GM19455 (cell line): ENCODE data around the gene PODXL2.

Source experiments
- ATAC-seq: cut with Tn5 transposase; IDR thresholded peaks from one replicate; pipeline ENCODE4 v1.9.1; 2021; ENCODE audit not compliant: unreplicated experiment

The PODXL2 gene

DNA sequence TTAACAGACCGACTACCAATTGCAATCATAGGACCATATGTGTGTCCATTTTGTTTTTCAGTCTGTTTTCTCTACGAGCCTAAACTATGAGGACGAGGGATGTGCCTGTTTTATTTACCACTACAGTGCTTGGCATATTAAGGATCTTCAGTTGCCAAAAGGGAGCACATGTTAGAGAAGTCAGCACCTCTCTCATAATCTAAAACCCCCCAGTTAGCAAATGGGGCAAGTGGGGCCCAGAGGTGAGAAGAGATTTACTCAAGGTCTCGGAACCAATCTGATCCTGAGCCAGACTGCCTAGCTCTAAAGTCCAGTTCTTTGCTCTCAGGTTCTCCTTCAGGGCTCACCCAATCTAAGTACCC, 578 bp upstream of the PODXL2 start:
- ATAC-seq, result no peak

DNA sequence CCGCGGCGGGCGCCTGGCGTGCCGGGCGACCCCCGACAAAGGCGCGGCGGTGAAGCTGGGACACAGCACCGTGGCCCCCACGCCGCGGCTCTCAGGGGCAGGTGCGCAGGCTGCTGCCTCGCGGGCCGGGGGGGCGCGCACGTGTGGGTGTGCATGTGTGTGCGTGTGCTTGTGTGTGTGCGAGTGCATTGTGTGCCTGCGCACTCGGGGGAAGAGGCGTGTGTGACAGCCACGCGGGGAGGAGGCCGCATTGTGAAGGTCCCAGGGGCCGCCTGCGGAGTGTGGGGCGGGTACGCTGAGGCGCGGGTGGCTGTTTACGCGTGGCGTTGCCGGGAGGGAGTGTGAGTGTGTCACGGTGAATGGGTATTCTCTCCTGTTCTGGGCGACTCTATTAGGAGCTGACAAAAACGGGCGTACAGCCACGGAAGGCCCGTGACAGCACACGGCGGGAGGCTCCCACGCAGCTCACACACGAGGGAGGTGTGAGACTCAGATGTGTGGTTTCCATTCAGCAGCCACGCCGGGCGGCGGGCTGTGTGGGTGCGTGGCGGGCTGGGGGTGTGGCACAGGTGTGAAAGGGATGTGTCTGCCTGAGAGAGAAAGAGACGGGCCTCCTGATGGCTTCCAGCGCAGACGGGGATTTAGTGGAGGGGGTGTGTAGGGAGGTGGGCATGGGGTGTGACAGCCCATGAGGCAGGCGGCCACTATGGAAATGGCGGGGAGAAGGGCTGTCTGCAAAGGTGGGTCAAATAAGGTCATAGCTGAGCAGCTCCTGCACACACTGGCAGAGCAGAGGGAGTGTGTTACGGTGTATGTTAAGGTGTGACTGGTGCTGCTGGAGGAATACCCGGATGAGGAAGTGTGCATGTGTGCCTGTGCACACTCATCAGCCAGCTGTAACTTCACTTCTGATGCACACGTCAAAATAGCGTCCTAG, 750 bp downstream of the PODXL2 start:
- peak; percentile 29 for ATAC-seq

DNA sequence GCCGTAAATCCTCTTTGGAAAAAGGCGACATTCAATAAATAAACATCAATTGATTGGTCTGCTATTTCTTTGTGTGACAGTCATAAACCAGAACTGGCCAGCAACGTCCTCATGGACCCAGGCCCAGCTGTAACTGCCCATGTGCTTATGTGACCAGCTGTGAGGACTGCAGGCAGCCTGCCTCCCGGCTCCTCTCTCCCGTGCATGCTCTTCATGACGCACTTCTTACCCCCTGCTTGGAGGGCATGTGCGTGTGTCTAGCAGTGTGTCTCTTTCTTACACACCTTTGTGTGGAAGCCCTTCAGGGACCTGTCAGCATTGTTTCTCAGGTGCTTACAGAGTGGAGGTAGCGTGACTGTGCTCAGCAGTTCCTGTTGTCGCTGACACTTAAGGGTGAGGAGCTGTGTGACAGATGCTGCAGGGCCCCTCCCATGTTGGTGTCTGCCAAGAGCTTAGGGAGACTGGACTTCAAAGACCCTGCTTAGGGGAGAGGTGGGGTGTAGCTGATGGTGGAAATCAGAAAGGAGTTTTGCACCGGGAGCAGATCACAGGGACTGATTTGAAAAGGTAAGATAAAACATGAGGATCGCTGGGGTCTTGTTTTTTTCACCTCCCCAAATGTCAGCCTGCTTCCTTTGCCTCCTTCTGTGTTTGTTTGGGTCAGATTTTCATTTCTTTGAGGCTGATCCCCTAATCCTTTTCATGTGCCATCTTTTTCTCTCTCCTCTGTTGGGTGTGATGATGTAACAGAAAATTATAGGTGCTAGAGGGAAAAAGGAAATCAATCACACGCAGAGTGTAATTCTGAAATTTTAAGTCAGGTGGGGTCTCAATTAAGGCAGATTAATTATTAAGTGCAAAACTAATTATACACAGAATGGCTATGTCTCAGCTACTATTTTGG, 2.1 kb downstream of the PODXL2 start:
- ATAC-seq, result no peak

DNA sequence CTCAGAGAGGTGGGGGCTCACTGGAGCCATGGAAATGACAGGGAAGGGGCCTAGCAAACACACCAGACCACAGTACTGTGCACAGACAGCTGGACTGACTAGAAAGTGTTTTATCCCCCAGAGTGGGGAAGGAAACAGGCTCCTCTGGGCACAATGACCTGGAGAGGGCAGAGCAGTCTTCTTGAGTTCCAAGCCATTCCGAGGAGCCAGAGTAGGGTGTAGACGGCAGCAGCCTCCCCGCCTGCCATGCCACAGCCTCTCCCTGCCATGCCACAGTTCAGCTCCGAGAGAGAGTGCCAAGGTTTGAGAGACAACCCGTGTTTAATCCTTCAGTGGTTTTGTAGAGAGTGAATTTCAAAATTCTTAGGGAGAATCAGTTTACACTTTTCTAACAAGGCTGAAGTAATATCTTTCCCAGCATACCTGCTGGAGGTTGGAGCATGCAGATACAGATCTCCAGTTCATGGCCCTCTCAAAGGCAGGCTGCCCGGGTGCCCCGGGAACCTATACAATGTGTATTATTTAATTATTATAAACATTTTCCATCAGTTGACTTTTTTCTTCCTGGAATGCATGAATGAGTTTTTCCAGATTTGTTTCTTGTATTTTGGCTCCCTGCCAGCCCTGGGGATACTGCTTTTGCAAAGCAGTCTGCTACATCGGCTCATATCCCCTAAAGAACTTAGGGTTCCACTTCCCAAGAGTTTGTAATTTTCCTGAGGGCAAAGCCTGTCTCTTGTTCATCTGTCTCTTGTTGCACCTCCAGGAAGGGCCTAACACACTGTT, 3.2 kb downstream of the PODXL2 start:
- ATAC-seq, result no peak

DNA sequence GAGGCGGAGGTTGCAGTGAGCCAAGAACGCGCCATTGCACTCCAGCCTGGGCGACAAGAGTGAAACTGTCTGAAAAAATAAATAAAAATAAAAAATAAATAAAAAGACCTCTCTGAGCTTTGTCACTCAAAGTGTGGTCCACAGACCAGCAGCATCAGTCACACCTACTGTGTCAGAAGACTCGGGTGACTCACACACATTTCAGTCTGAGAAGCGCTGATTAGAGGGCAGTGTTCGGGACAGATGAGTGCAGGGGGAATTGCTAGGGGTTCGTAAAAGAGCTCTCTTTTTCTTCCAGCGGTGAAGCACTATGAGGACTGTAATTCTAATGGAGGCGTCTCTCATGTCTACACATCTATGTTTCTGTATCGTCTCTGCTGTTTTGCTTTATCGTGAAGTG, 5.7 kb downstream of the PODXL2 start:
- no peak for ATAC-seq

DNA sequence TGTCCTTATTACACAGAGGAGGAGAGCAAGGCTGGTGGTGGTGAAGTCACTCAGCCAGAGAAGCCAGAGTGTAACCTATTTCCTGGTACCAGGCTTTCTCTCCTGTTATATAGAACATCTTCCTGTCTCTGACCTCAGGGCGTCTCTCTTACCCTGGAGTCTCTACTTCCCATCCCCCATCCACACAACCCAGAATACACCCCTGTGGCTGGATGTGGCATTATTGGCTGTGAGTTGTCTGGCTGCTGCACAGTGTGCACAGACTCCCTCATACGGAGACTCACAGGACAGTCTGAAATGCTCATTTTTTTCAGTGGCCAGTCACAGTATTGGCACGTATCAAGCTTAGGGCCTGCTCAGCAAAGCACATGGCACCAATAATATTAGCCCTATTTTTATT, 8.6 kb downstream of the PODXL2 start:
- no peak for ATAC-seq

DNA sequence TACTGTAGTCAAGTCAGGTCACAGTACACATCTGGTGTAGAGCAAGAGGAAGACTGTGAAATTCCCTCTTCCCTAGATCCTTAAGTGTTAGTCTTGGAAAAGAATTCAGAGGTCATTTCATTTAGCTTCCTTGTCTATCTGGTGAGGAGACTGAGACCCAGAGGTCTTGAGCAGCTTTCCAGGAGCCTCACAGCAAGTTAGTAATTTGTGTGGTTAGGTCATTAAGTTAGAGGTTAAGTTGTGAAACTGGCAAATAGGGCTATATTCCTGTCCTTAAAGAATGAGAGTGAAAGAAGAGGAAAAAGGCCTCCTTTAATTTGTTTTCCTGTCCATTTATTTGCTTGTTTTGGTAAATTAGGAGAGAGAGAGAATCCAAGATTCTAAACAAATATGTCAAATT, 9.0 kb downstream of the PODXL2 start:
- no peak for ATAC-seq

DNA sequence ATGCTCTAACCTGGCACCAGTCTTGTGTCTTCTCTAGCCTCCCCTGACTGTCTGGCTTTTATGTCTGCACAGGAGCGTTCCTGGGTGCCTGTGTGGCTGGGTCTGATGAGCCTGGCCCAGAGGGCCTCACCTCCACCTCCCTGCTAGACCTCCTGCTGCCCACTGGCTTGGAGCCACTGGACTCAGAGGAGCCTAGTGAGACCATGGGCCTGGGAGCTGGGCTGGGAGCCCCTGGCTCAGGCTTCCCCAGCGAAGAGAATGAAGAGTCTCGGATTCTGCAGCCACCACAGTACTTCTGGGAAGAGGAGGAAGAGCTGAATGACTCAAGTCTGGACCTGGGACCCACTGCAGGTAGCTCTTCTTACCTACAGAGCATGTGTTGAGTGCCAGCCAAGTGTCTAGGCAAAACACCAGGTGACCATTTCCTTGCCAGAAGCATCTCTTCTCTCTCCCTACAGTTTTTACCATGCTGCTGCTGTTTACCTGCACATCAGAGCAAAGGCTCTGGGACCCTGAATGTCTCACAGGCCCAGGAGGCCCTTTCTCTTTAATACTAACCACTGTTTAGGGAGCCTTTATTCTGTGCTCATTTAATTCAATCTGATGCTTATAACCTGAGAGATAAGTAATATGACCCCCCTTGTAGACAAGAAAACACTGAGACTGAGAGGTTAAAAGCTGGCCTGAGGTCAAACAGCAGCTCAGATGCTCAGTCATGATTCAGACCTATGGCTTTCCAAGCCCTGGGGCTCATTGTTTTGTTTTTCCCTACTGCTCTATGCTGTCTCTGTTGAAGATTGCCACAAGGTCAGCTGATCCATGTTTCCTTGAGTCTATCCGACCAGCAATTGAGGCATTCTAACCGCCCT, 10.4 kb downstream of the PODXL2 start:
- ATAC-seq, result no peak

DNA sequence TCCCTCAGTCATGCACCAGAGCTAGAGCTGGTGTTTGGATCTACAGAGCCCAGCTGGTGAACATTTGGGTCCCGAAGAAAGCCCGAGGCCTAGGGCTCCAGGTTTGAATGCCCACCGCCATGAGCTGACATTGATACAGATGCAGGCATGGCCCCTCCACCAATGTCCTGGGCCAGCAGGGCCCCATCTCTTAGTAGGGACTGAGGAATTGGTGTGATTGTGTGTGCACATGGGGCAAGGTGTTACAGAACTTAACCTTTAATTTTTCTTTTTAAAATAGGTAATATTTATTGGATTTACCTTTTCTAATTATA, 11.0 kb downstream of the PODXL2 start:
- ATAC-seq, result no peak

DNA sequence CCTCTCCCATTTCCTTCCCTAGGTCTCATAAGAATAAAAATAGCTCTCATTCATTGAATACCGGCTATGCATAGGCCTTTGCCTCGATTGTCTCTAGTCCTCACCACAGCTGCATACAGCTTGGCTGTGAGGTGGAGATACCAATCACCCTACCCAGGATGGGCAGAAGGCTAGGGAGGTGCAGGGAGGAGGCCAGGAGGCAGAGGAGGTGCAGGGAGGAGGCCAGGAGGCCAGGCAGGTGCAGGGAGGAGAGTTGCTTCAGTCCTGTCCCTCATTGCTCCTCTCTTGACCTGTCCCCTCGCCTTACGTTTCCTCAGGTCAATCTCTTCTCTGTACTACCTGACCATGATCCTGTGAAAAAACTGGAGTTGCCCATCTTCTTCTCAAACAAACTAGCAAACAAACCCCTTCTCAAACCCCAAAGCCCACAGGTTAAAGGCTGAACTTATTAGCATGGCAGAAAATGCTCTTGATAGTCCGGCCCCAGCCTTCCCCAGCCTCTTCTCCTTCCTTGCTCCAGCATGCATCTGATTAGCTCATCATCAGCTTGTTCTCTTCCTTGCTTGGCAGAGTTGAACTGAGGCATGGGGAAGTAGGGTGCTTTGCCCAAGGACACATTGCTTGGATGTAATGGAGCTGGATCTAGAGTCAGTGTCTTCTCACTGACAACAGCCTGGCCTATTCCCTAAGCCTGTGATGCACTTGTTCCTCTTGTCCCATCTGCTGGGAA, 15.8 kb downstream of the PODXL2 start:
- ATAC-seq, result no peak

DNA sequence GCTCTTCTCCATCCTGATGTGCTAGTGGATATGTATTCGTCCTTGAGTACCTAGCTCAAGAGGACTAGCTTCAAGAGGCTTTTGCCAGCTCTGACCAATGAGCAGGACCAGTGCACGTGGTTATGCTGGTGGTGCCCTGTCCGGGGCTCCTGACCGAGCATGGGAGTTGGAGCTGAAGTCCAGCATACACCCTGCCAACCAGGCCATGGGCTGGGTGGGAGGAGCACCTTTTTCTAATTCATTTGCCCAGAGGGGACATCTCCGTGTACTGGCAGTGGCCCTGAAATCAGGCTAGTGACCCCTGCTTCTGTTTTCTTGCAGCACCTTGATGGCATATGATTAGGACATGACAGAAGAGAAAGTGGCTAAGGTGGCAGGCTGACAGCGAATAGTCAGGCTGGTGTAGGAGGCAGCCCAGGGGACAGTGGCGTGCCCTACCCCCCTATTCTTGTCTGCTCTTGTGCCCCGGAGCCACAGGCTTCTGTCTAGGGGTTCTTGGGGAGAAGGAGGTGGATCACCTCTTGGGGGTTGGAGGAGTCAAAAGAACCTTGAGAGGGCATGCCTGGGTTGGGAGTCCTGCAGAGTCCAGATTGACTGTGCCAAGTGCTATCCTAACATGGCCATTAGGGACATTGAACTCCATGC, 16.5 kb downstream of the PODXL2 start:
- ATAC-seq, result no peak

DNA sequence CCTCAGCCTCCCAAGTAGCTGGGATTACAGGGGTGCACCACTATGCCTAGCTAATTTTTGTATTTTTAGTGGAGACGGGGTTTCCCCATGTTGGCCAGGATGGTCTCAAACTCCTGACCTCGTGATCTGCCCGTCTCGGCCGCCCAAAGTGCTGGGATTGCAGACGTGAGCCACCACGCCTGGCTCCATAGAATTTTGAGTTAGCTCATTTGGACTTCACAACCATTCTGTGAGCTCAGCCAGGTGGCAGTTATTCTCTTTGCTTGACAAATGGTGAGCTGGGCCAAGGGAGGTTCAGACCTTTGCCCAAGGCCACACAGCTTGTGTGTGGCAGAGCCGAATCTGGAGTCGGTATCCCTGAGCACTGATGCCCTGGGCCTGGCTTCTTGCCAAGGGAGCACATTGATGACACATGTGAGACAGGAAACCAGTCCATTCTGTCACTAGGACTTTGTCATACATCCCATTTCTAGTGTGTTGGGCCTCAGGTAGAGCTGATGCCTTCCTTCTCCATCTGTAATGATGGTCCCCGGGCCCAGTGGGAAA, 17.6 kb downstream of the PODXL2 start:
- ATAC-seq, result no peak

DNA sequence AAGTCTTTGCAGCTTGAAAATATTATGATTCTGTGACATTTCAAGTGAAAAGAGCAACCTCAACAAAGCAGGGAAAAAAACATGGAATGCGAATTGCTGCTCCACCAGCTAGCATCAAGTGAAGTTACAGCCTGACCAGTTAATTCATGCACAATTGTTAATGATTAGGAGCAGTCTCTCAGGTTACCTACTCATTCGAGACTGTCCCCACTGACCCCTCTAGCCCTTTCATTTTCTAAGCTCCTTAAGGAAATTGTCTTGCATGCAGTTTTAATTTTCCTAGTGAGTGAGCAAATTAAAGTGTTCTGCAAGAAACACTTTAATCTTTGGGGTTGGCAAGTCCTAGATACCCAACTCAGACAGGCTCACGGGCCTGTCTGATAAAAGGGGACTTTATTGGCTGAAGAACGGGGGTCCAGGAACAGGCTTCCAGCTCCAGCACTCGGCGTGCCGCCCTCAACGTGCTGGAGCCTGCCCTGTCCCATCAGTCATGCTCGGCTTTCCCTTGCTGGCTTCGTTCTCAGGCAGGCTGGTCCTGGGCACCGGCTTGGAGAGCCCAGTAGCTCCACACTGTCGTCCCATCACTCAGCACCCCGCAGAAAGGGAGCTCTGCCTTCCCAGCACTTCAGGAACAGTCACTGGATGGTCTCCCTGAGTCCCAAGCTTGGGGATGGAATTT, 18.3 kb downstream of the PODXL2 start:
- ATAC-seq, result no peak

DNA sequence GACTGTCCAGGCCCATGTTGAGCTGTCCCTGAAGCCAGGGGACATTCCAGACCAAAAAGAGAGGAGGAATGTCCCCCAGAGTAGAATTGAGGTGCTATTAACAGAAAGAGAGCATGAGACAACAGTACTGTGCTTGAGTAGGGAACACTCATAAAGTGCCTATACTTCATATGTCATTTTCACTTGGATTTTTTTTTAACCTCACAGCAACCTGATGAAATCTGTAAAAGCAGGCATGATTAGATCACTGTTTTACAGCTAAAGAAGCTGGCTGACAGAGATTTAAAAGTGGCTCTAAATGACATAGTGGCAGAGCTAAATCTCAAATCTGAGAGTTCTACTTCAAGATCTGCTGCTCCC, 18.8 kb downstream of the PODXL2 start:
- no peak for ATAC-seq

DNA sequence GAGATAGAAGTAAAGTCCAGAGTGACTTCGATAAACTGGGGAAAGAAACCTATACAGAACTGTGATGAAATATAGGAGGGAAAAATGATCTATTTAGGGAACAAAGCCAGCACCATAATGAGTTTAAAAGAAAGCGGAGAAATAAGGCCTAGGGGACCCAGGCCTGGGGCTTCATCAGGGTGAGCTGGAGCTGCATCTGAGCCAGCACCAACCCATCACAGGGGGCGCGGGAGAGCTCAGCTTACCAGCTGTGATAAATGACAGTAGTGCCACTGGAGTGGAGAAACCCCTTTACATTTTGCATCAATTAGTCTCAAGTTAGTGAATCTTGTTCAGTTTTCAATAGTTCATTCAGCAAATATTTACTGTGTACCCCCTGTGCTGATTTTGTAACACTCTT, 21.3 kb downstream of the PODXL2 start:
- ATAC-seq, result no peak

DNA sequence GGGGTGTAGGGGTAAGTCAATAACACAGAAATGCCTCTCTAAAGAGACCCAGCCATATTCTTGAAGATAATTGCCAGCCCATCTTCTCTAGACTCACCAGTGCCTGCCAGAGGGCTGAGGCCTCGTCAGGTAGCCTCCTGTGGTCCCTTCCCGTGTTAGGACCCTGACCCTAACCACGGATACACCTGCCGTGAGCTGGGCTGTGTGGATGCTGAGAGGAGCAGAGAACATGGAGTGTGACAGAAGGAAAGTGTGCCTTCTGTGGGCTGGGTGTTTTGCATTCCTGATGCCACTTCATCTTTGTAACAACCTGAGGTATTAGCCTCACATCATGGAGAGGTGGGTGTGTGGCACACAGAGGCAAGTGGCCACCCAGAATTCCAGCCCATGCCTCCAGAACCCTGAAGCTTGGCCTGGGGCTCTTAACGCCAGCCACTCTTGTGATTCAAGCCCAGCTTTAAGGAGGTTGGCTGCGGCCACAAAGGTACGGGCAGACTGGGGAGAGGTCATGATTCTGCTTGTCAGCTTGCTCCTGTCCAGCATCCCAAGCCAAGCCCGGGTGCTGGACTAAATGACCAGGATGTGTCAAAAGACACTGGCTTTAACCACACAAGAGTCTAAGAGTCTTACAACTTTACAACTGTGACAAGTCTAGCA, 22.7 kb downstream of the PODXL2 start:
- no peak for ATAC-seq

DNA sequence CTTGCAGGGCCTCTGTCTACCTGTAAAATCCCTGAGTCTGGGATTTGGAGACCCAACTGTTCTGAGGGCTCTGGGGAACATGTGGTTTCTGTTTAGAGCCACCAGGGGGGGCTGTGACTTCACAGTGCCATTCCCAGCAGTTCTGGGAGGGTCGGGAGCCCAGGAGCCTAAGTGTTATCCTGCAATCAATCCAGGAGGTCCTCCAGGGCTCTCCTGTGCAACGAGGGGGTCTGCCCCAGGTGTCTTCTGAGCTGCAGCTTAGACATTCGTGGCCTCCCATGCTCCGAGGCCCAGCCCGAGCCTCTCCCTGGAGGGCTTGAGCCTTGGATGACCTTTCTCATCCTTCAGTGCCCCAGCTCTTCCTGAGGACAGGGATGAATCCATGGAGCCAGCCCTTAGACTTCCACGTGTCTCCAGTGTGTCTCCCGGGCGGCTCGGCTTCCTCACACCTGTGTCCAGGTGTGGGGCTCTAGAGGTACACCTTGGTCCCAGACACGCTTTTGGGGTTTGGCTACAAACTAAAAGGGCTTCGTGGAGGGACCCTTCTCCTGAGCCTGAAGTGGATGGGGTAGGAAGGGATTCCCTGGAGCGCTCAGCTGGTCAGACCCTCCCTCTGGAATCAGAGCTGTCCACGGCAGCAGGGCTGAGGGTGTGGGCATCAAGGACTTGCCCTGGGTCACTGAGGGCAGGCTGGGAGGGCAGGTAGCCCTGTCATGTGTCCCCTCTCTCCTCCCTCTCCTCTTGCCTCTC, 23.4 kb downstream of the PODXL2 start:
- no peak for ATAC-seq
